ENCODE measurements around the gene SPTBN1.
A peak's percentile ranks its signal among the peaks of the same experiment; 100 is the strongest.

Gene SPTBN1

DNA sequence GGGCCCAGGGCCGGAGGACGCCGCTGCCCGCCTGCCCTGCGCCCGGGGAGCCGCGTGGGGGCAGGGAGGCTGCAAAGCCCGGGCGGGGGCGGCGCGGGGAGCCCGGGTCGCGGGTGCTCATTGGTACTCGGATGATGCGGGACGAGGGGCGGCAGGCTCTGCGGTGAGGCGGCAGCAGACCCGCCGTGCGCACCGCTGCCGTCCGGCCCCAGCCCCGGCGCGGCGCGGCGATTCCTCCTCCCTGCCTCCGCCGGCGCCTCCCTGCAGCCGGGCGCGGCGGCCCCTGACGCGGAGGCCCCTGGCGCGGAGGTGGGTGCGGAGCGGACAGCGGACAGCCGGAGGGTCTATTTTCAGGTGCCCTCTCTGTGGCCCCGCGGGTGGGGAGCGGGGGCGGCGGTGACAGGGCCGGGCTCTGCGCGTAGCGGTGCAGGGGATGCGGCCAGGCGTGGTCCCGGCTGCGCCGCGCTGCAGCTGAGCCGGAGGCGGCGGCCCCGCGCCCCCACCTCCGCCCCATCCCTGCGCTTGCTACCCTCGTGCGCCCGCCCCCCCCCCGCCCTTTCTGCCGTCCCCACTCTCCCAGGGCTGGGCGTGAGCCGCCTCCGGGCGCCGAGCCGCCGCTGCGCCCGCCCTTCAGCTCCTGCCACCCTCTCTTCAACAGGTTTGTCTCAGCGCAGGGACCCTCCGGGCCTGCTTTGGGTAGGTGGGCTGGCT, 640 bp downstream of the SPTBN1 start:
- no peaks in the 10 kb centered on the region for H3K27me3 ChIP-seq (ENCODE audit: insufficient read depth, low read length)
- peak overlapping the region; percentile 23 for H4K8ac ChIP-seq (ENCODE audit: low read depth, low read length)
- WGBS (ENCODE audit: extremely low coverage, insufficient coverage, insufficient read length), result no CpG with 5 or more reads among the region's 87 CpGs
- H3K9ac ChIP-seq (ENCODE audit: low read length), result peak overlapping the region; percentile 57
- peak overlapping the region; percentile 85 for H4K91ac ChIP-seq (ENCODE audit: low read depth, low read length)
- H2BK12ac ChIP-seq (ENCODE audit: low read length), result peak overlapping the region; percentile 71
- peak overlapping the region; percentile 82 for H2AFZ ChIP-seq (ENCODE audit: insufficient read depth, low read length, poor library complexity)
- peak overlapping the region; percentile 89 for H3K4ac ChIP-seq (ENCODE audit: low read depth, low read length)
- H3K4me3 ChIP-seq (ENCODE audit: low read depth, low read length), result peak overlapping the region; percentile 92
- no peak overlapping the region for H2AK5ac ChIP-seq (ENCODE audit: low read length)
- H3K4me1 ChIP-seq (ENCODE audit: control insufficient read depth in 1 of 2, insufficient read depth in 2 of 2, low read length in 2 of 2), result peaks cover 9 to 10% of the 10 kb centered on the region in 2 experiments
- H3K18ac ChIP-seq (ENCODE audit: low read length), result peak overlapping the region; percentile 95
- H3K27ac ChIP-seq (ENCODE audit: low read depth, low read length), result peak overlapping the region; percentile 71
- peak in 1 of 2 donors; percentile 35 for DNase-seq
- H4K12ac ChIP-seq (ENCODE audit: low read depth, low read length), result peak overlapping the region; percentile 60
- no peak overlapping the region for H3K23ac ChIP-seq (ENCODE audit: low read length)
- H2BK120ac ChIP-seq (ENCODE audit: insufficient read depth, low read length, poor library complexity), result peak overlapping the region; percentile 54
- no peaks in the 10 kb centered on the region for H3K9me3 ChIP-seq (ENCODE audit: insufficient read depth, low read depth, low read length)
- peaks cover 16% of the 10 kb centered on the region for H3K79me2 ChIP-seq (ENCODE audit: control insufficient read depth, insufficient read depth, low read length, poor library complexity)
- H2BK5ac ChIP-seq (ENCODE audit: low read depth, low read length, poor library complexity), result peak overlapping the region; percentile 68
- H3K79me1 ChIP-seq (ENCODE audit: low read length), result peaks cover 18% of the 10 kb centered on the region
- H3K4me2 ChIP-seq (ENCODE audit: low read length), result peak overlapping the region; percentile 87
- no peaks in the 10 kb centered on the region for H3K36me3 ChIP-seq (ENCODE audit: control insufficient read depth in 1 of 2, insufficient read depth in 2 of 2, low read length in 2 of 2)
- peak overlapping the region; percentile 94 for H3K14ac ChIP-seq (ENCODE audit: low read length)

DNA sequence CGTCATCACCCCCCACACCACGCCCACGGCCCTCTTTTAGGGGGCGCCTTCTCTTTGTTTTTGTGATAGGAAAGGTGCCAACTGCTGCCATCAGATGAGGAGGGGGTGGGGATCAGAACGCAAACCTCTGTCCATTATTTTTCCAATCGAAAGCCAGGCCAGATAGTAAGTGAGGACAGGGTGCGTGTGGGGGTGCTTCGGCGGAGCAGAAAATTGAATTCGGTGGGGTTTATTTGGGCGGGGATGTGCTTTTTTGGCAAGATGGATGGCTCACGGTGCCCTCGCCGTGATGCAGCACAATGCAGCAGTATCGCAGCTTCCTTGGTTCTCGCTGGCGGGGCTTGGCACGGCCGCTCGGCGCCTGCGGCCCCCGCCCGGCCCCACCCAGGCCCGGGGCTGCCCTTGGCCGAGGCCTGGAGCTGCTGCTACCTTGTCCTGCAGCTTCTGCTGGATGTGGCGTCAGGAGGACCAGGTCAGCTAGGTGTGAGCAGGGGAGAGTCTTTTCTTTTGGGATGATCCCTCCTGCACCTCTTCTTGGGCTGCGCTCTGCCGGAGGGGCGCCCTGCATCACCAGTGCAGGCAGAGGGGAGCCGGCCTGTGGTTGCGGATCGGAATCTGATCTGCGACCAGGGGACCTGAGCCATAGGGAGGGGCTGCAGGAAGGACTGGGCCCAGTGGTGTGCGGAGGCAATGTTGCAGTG, 1.3 kb downstream of the SPTBN1 start:
- H2AK5ac ChIP-seq (ENCODE audit: low read length), result no peak overlapping the region
- H3K36me3 ChIP-seq (ENCODE audit: control insufficient read depth in 1 of 2, insufficient read depth in 2 of 2, low read length in 2 of 2), result no peaks in the 10 kb centered on the region
- peak overlapping the region; percentile 92 for H3K4me3 ChIP-seq (ENCODE audit: low read depth, low read length)
- peak overlapping the region; percentile 80 for H3K14ac ChIP-seq (ENCODE audit: low read length)
- no peak overlapping the region for H3K23ac ChIP-seq (ENCODE audit: low read length)
- H3K4me2 ChIP-seq (ENCODE audit: low read length), result peak overlapping the region; percentile 87
- no peak for DNase-seq
- H3K9ac ChIP-seq (ENCODE audit: low read length), result no peak overlapping the region
- H3K79me1 ChIP-seq (ENCODE audit: low read length), result peaks cover 18% of the 10 kb centered on the region
- peaks cover 16% of the 10 kb centered on the region for H3K79me2 ChIP-seq (ENCODE audit: control insufficient read depth, insufficient read depth, low read length, poor library complexity)
- H4K12ac ChIP-seq (ENCODE audit: low read depth, low read length), result peak overlapping the region; percentile 51
- peak overlapping the region; percentile 1 for H4K8ac ChIP-seq (ENCODE audit: low read depth, low read length)
- no peak overlapping the region for H3K27ac ChIP-seq (ENCODE audit: low read depth, low read length)
- peak overlapping the region; percentile 54 for H2BK120ac ChIP-seq (ENCODE audit: insufficient read depth, low read length, poor library complexity)
- H3K9me3 ChIP-seq (ENCODE audit: insufficient read depth, low read depth, low read length), result no peaks in the 10 kb centered on the region
- no peak overlapping the region for H2BK5ac ChIP-seq (ENCODE audit: low read depth, low read length, poor library complexity)
- peak overlapping the region; percentile 45 for H2BK12ac ChIP-seq (ENCODE audit: low read length)
- H4K91ac ChIP-seq (ENCODE audit: low read depth, low read length), result peak overlapping the region; percentile 47
- H3K27me3 ChIP-seq (ENCODE audit: insufficient read depth, low read length), result no peaks in the 10 kb centered on the region
- H3K18ac ChIP-seq (ENCODE audit: low read length), result peak overlapping the region; percentile 77
- H3K4ac ChIP-seq (ENCODE audit: low read depth, low read length), result peak overlapping the region; percentile 90
- peak overlapping the region; percentile 82 for H2AFZ ChIP-seq (ENCODE audit: insufficient read depth, low read length, poor library complexity)
- WGBS (ENCODE audit: extremely low coverage, insufficient coverage, insufficient read length), result no CpG with 5 or more reads among the region's 35 CpGs
- H3K4me1 ChIP-seq (ENCODE audit: control insufficient read depth in 1 of 2, insufficient read depth in 2 of 2, low read length in 2 of 2), result peaks cover 9 to 10% of the 10 kb centered on the region in 2 experiments

DNA sequence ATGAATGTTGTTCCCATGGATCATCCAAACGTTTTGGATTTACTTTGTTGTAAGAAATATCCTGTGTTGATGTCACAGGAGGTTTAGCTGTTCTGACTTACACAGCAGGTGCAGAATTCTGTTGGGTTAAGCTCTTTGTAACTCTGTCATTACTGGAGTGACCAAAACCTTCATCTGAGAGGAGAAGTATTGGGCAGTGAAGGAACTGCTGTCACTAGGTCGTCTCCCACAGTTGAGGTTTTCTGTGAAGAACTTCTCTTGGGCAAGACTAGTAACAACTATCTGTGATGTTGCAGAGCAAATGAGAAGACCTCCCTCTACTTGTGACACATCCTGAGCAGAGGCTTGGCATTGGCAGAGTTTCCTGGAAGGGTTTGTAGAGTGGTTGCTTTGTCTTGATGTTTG, 2.9 kb downstream of the SPTBN1 start:
- Histone ChIP-seq H3K18ac (ENCODE audit: low read length) (no peak overlapping the region), H3K27ac (ENCODE audit: low read depth, low read length) (no peak overlapping the region), H3K14ac (ENCODE audit: low read length) (no peak overlapping the region), H3K9me3 (ENCODE audit: insufficient read depth, low read depth, low read length) (no peaks in the 10 kb centered on the region), H4K12ac (ENCODE audit: low read depth, low read length) (no peak overlapping the region), H3K79me2 (ENCODE audit: control insufficient read depth, insufficient read depth, low read length, poor library complexity) (peaks cover 16% of the 10 kb centered on the region), H3K4me1 (ENCODE audit: control insufficient read depth in 1 of 2, insufficient read depth in 2 of 2, low read length in 2 of 2) (peaks cover 9 to 10% of the 10 kb centered on the region in 2 experiments), H3K27me3 (ENCODE audit: insufficient read depth, low read length) (no peaks in the 10 kb centered on the region), H4K8ac (ENCODE audit: low read depth, low read length) (no peak overlapping the region), H4K91ac (ENCODE audit: low read depth, low read length) (no peak overlapping the region), H3K4me2 (ENCODE audit: low read length) (no peak overlapping the region), H2BK5ac (ENCODE audit: low read depth, low read length, poor library complexity) (no peak overlapping the region), H2BK12ac (ENCODE audit: low read length) (no peak overlapping the region), H3K79me1 (ENCODE audit: low read length) (peaks cover 18% of the 10 kb centered on the region), H3K4me3 (ENCODE audit: low read depth, low read length) (no peak overlapping the region), H2AFZ (ENCODE audit: insufficient read depth, low read length, poor library complexity) (no peak overlapping the region), H2BK120ac (ENCODE audit: insufficient read depth, low read length, poor library complexity) (no peak overlapping the region), H2AK5ac (ENCODE audit: low read length) (no peak overlapping the region), H3K36me3 (ENCODE audit: control insufficient read depth in 1 of 2, insufficient read depth in 2 of 2, low read length in 2 of 2) (no peaks in the 10 kb centered on the region), H3K23ac (ENCODE audit: low read length) (no peak overlapping the region), H3K4ac (ENCODE audit: low read depth, low read length) (peak overlapping the region; percentile 29), H3K9ac (ENCODE audit: low read length) (no peak overlapping the region)
- no CpG with 5 or more reads among the region's 2 CpGs for WGBS (ENCODE audit: extremely low coverage, insufficient coverage, insufficient read length)
- DNase-seq, result no peak

DNA sequence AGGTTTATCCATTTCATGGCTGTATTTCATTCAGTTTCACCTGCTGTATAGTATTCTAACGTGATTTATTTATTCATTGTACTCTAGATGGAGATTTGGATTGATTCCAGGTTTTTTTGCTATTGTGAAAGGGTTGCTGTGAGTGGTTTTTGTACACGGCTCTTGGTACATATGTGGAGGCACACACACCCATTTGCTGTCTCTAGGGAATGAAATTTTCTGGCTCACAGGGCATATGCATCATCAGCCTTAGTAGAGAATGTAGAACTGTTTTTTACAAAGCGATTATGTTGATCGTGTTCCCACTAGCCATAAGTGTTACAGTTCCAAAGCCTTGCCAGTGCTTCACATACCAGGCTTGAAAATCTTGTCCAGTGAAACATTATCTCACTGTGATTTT, 5.1 kb downstream of the SPTBN1 start:
- peaks cover 3 to 5% of the 10 kb centered on the region in 2 experiments for H3K4me1 ChIP-seq (ENCODE audit: control insufficient read depth in 1 of 2, insufficient read depth in 2 of 2, low read length in 2 of 2)
- H3K9me3 ChIP-seq (ENCODE audit: insufficient read depth, low read depth, low read length), result no peaks in the 10 kb centered on the region
- H4K8ac ChIP-seq (ENCODE audit: low read depth, low read length), result no peak overlapping the region
- no CpG with 5 or more reads among the region's 4 CpGs for WGBS (ENCODE audit: extremely low coverage, insufficient coverage, insufficient read length)
- H3K9ac ChIP-seq (ENCODE audit: low read length), result no peak overlapping the region
- no peak overlapping the region for H3K14ac ChIP-seq (ENCODE audit: low read length)
- H2BK5ac ChIP-seq (ENCODE audit: low read depth, low read length, poor library complexity), result no peak overlapping the region
- H3K79me1 ChIP-seq (ENCODE audit: low read length), result peaks cover 10% of the 10 kb centered on the region
- H3K27me3 ChIP-seq (ENCODE audit: insufficient read depth, low read length), result no peaks in the 10 kb centered on the region
- H2AFZ ChIP-seq (ENCODE audit: insufficient read depth, low read length, poor library complexity), result no peak overlapping the region
- H3K27ac ChIP-seq (ENCODE audit: low read depth, low read length), result no peak overlapping the region
- H2BK12ac ChIP-seq (ENCODE audit: low read length), result no peak overlapping the region
- no peak overlapping the region for H4K12ac ChIP-seq (ENCODE audit: low read depth, low read length)
- H2BK120ac ChIP-seq (ENCODE audit: insufficient read depth, low read length, poor library complexity), result no peak overlapping the region
- H3K79me2 ChIP-seq (ENCODE audit: control insufficient read depth, insufficient read depth, low read length, poor library complexity), result peaks cover 10% of the 10 kb centered on the region
- no peak overlapping the region for H3K23ac ChIP-seq (ENCODE audit: low read length)
- no peak overlapping the region for H2AK5ac ChIP-seq (ENCODE audit: low read length)
- H3K4ac ChIP-seq (ENCODE audit: low read depth, low read length), result no peak overlapping the region
- no peak overlapping the region for H4K91ac ChIP-seq (ENCODE audit: low read depth, low read length)
- H3K4me2 ChIP-seq (ENCODE audit: low read length), result no peak overlapping the region
- no peak overlapping the region for H3K4me3 ChIP-seq (ENCODE audit: low read depth, low read length)
- no peak overlapping the region for H3K18ac ChIP-seq (ENCODE audit: low read length)
- no peak for DNase-seq
- no peaks in the 10 kb centered on the region for H3K36me3 ChIP-seq (ENCODE audit: control insufficient read depth in 1 of 2, insufficient read depth in 2 of 2, low read length in 2 of 2)
